ENCODE data around the gene TSNAX.

DNA sequence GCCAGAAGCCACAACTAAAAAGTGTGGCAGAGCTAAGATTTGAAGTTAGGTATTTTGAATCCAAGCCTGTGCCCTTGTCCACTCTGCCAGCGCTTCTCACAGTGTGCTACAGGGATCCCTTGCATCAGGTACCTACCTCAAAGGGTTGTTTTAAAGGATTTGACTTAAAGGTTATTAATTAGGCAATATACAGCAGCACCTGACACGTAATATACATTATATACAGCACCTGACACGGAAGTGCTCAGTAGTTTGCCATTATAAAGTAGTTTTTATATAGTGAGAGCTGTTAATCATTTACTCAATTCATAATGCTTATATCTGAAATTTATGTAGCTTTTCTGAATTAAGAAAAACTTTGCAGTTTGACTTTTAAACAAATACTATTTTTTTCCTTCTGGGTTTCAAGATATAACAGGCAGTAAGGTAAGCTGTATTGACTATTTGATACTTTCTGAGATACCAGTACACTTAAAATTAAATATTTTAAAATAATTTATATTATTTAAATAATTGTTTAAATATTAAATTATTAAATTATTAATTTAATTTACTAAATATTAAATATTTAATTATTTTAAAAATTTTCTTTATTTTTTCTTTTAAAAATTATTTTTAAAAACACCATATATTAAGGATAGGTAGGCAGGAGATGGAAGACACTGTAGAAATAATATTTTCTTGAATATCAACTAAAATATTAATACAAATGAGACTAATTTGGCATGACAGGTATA lies 33.3 kb downstream of the TSNAX start:
- TF ChIP-seq POLR2A (IDR thresholded peaks at IDR 0.05): no peak
- TF ChIP-seq, protein P1, sequence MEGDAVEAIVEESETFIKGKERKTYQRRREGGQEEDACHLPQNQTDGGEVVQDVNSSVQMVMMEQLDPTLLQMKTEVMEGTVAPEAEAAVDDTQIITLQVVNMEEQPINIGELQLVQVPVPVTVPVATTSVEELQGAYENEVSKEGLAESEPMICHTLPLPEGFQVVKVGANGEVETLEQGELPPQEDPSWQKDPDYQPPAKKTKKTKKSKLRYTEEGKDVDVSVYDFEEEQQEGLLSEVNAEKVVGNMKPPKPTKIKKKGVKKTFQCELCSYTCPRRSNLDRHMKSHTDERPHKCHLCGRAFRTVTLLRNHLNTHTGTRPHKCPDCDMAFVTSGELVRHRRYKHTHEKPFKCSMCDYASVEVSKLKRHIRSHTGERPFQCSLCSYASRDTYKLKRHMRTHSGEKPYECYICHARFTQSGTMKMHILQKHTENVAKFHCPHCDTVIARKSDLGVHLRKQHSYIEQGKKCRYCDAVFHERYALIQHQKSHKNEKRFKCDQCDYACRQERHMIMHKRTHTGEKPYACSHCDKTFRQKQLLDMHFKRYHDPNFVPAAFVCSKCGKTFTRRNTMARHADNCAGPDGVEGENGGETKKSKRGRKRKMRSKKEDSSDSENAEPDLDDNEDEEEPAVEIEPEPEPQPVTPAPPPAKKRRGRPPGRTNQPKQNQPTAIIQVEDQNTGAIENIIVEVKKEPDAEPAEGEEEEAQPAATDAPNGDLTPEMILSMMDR (IDR thresholded peaks at IDR 0.05): no peak

All from Peyer's patch (tissue), 4 donors.